Upper lobe of left lung (tissue), 4 donors: ENCODE data around the gene NOTCH3.

Experiments
- CTCF ChIP-seq, 6 experiments: fragments of 450-650 bp in 4 of 6; fragments of 200-600 bp in 2 of 6; sonication (generic) in 2 of 6; IDR thresholded peaks; one replicate each; pipeline ENCODE4 v1.5.1; 2016 to 2019; ENCODE audit warnings: antibody characterized with exemption in 6 of 6
- EP300 ChIP-seq, 4 donors: sonication (generic); formaldehyde crosslinking; IDR thresholded peaks; one replicate each; pipeline ENCODE4 v1.5.1; 2017; ENCODE audit warnings: antibody characterized with exemption in 4 of 4, control low read depth in 2 of 4
- POLR2A ChIP-seq, 4 donors: fragments of 450-650 bp; IDR thresholded peaks; one replicate each; pipeline ENCODE4 v1.5.1; 2016 to 2017; ENCODE audit warnings: antibody characterized with exemption in 4 of 4, mild to moderate bottlenecking in 2 of 4
- POLR2AphosphoS5 ChIP-seq, 2 donors: sonication (generic); formaldehyde crosslinking; IDR thresholded peaks; one replicate each; pipeline ENCODE4 v1.5.1; 2017; ENCODE audit warnings: antibody characterized with exemption in 2 of 2

- no peak for TF ChIP-seq POLR2AphosphoS5 (IDR thresholded peaks at IDR 0.05)
- TF ChIP-seq CTCF (IDR thresholded peaks at IDR 0.05): no peak
- TF ChIP-seq POLR2A (IDR thresholded peaks at IDR 0.05): no peak
- TF ChIP-seq EP300 (IDR thresholded peaks at IDR 0.05): no peak
Observed at GRCh38 chr19:15240515-15240914, 39.7 kb upstream of the NOTCH3 start.
